Measurements from ENCODE around the gene MOB3A. TPM values are rescaled to one million over a fixed set of nuclear protein-coding genes. Genes with fewer than 3 reads are reported as not detected.

The MOB3A gene
- polyA plus RNA-seq, 1 of the 3 experiments (the other 2 are of a cell fraction) = 24.1 TPM

DNA sequence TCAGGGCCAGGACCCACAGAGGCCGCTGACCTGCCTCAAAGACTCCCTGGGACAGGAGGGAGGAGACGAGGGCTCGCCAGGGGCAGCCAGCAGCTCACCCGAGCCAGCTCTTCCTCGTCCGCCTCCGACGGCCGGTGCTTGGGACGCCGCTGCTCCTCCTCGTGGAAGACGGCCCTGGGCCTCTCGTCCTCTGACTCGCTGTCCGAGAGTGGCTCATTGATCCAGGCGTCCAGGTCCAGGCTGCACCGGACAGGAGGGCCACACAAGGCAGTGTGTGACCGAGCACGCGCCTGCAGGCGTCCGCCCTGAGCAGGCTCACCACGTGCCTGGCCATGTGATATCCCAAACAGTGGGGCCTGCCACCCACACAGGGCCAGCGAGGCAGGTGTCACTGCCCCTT lies 20.4 kb upstream of the MOB3A start:
- H3K4me1 ChIP-seq (ENCODE audit: control insufficient read depth in 1 of 2, insufficient read depth in 2 of 2, low read depth in 1 of 2, low read length in 1 of 2) = no peaks in the 10 kb centered on the region
- H3K79me2 ChIP-seq (ENCODE audit: insufficient read depth) = peaks cover 6% of the 10 kb centered on the region; the same call in 1 of the 2 replicates
- POLR2A ChIA-PET = no interaction called here
- no peaks in the 10 kb centered on the region; the same call in none of the 2 replicates for H4K20me1 ChIP-seq (ENCODE audit: insufficient read depth)
- H3F3A ChIP-seq (replicated peaks; ENCODE audit: insufficient read depth) = no peaks in the 10 kb centered on the region
- CTCF ChIA-PET = interaction anchor here (1.7 kb wide), 1 partner anchor 12 kb away, joined by 5 read pairs; no protein-coding TSS in a partner anchor
- TF ChIP-seq ELF1 (IDR thresholded peaks at IDR 0.05) = no peak
- TF ChIP-seq, protein P1, sequence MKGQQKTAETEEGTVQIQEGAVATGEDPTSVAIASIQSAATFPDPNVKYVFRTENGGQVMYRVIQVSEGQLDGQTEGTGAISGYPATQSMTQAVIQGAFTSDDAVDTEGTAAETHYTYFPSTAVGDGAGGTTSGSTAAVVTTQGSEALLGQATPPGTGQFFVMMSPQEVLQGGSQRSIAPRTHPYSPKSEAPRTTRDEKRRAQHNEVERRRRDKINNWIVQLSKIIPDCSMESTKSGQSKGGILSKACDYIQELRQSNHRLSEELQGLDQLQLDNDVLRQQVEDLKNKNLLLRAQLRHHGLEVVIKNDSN (IDR thresholded peaks at IDR 0.05; ENCODE audit: borderline replicate concordance, low read depth) = no peak
- TF ChIP-seq FOXM1 (IDR thresholded peaks at IDR 0.05; ENCODE audit: low read depth) = no peak
- TF ChIP-seq, protein P2, sequence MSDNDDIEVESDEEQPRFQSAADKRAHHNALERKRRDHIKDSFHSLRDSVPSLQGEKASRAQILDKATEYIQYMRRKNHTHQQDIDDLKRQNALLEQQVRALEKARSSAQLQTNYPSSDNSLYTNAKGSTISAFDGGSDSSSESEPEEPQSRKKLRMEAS (IDR thresholded peaks at IDR 0.05; ENCODE audit: low read depth) = no peak
- no peak for TF ChIP-seq POLR2AphosphoS5 (IDR thresholded peaks at IDR 0.05; ENCODE audit: low read depth, low read length)
- TF ChIP-seq JUND (IDR thresholded peaks at IDR 0.05) = no peak
- TF ChIP-seq, protein P3, sequence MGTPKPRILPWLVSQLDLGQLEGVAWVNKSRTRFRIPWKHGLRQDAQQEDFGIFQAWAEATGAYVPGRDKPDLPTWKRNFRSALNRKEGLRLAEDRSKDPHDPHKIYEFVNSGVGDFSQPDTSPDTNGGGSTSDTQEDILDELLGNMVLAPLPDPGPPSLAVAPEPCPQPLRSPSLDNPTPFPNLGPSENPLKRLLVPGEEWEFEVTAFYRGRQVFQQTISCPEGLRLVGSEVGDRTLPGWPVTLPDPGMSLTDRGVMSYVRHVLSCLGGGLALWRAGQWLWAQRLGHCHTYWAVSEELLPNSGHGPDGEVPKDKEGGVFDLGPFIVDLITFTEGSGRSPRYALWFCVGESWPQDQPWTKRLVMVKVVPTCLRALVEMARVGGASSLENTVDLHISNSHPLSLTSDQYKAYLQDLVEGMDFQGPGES (IDR thresholded peaks at IDR 0.05; ENCODE audit: low read depth, low read length) = no peak
- no peak for TF ChIP-seq TCF12 (IDR thresholded peaks at IDR 0.05)
- TF ChIP-seq MEF2A (IDR thresholded peaks at IDR 0.05; ENCODE audit: borderline replicate concordance, low read depth) = no peak
- no peak for TF ChIP-seq EZH2phosphoT487 (IDR thresholded peaks at IDR 0.05; ENCODE audit: borderline replicate concordance, low read depth)
- no peak for TF ChIP-seq TAF1 (IDR thresholded peaks at IDR 0.05; ENCODE audit: borderline replicate concordance, low read depth, low read length)
- TF ChIP-seq CHD2 (IDR thresholded peaks at IDR 0.05; ENCODE audit: low read length, partially characterized antibody) = no peak
- TF ChIP-seq NFIC (IDR thresholded peaks at IDR 0.05; ENCODE audit: borderline replicate concordance) = no peak
- TF ChIP-seq YY1 (IDR thresholded peaks at IDR 0.05; ENCODE audit: low read depth) = no peak
- TF ChIP-seq RCOR1 (IDR thresholded peaks at IDR 0.05; ENCODE audit: low read length) = no peak
- no peak for TF ChIP-seq SIN3A (IDR thresholded peaks at IDR 0.05; ENCODE audit: borderline replicate concordance, low read depth, low read length)
- TF ChIP-seq RXRA (IDR thresholded peaks at IDR 0.05; ENCODE audit: borderline replicate concordance, low read depth) = no peak
- no peak for TF ChIP-seq TEAD4 (IDR thresholded peaks at IDR 0.05; ENCODE audit: borderline replicate concordance, insufficient read depth)
- TF ChIP-seq, protein P4, sequence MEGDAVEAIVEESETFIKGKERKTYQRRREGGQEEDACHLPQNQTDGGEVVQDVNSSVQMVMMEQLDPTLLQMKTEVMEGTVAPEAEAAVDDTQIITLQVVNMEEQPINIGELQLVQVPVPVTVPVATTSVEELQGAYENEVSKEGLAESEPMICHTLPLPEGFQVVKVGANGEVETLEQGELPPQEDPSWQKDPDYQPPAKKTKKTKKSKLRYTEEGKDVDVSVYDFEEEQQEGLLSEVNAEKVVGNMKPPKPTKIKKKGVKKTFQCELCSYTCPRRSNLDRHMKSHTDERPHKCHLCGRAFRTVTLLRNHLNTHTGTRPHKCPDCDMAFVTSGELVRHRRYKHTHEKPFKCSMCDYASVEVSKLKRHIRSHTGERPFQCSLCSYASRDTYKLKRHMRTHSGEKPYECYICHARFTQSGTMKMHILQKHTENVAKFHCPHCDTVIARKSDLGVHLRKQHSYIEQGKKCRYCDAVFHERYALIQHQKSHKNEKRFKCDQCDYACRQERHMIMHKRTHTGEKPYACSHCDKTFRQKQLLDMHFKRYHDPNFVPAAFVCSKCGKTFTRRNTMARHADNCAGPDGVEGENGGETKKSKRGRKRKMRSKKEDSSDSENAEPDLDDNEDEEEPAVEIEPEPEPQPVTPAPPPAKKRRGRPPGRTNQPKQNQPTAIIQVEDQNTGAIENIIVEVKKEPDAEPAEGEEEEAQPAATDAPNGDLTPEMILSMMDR (IDR thresholded peaks at IDR 0.05) = no peak
- H3K9me3 ChIP-seq = no peaks in the 10 kb centered on the region
- H3K36me3 ChIP-seq (replicated peaks in 1 of 2; ENCODE audit: control insufficient read depth in 1 of 2, insufficient read depth in 2 of 2, low read length in 1 of 2) = peaks cover 9 to 91% of the 10 kb centered on the region in 2 experiments
- 95% methylated on average over 23 of the region's 25 CpGs for WGBS (ENCODE audit: low lambda C conversion rate)
- no peak overlapping the region for H2AFZ ChIP-seq (ENCODE audit: low read depth)
- DNase-seq = no peak
- no peak overlapping the region for H3K27ac ChIP-seq (ENCODE audit: low read depth in 2 of 2, low read length in 1 of 2)
- no peak overlapping the region for H3K9ac ChIP-seq
- no peak overlapping the region for H3K4me2 ChIP-seq
- H3K27me3 ChIP-seq (ENCODE audit: insufficient read depth) = no peaks in the 10 kb centered on the region
- no peak overlapping the region for H3K4me3 ChIP-seq (ENCODE audit: low read depth in 2 of 2, low read length in 1 of 2)
- no peaks in the 10 kb centered on the region for H3K9me2 ChIP-seq
